Panc1 (cell line): ENCODE results near the gene TMEM163. TPM values are rescaled to one million over a fixed set of nuclear protein-coding genes. Genes with fewer than 3 reads are reported as not detected.

Experiments
- ATAC-seq: fragments of 200-7000 bp; cut with Tn5 transposase; 2 replicates; pipeline ENCODE4 v1.9.1; 2020; ENCODE audit warnings: mild to moderate bottlenecking, moderate library complexity
- BruUV-seq: library from RNA; stranded (reverse); fragments of 400-500 nt; replicated peaks from 2 replicates; lab custom pipeline; 2021; lab: Mats Ljungman, UMichigan
- CTCF ChIA-PET: fragments of 300-600 bp; sonication (Branson Sonifier 250); formaldehyde crosslinking; loops from one replicate; lab custom pipeline; 2022; ENCODE audit warnings: antibody characterized with exemption; lab: Charles Lee
- POLR2A ChIA-PET: fragments of 300-600 bp; sonication (Branson Sonifier 250); formaldehyde crosslinking; loops from one replicate; lab custom pipeline; 2022; ENCODE audit warnings: antibody characterized with exemption; lab: Charles Lee
- DNase-seq: peaks from one replicate; pipeline ENCODE4 v3.0.0-alpha.2; 2010; ENCODE audit warnings: low read depth, low spot score
- H3K27ac ChIP-seq: 2 replicates; pipeline ENCODE4 v1.5.1; 2011; ENCODE audit warnings: mild to moderate bottlenecking, low read length, inconsistent platforms
- H3K27me3 ChIP-seq: fragments of 200-500 bp; sonication (Bioruptor generic); 2 replicates; pipeline ENCODE4 v1.6.0; 2014; ENCODE audit warnings: low read length, inconsistent platforms; ENCODE audit not compliant: control insufficient read depth, insufficient read depth
- H3K36me3 ChIP-seq: fragments of 200-500 bp; sonication (Bioruptor generic); 2 replicates; pipeline ENCODE4 v1.5.1; 2014; ENCODE audit warnings: inconsistent platforms, mild to moderate bottlenecking, low read length, moderate library complexity; ENCODE audit not compliant: control insufficient read depth, insufficient read depth
- H3K4me1 ChIP-seq: 2 replicates; pipeline ENCODE4 v1.5.1; 2011; ENCODE audit warnings: inconsistent platforms, mild to moderate bottlenecking, low read length, moderate library complexity; ENCODE audit not compliant: control insufficient read depth, insufficient read depth
- H3K4me3 ChIP-seq, 2 experiments: 2 replicates each; pipeline ENCODE4 v1.5.1; 2011 to 2012; ENCODE audit warnings: low read depth in 2 of 2, low read length in 2 of 2, mild to moderate bottlenecking in 2 of 2, inconsistent platforms in 1 of 2, moderate library complexity in 1 of 2
- H3K9me3 ChIP-seq: fragments of 200-500 bp; sonication (Bioruptor generic); 2 replicates; pipeline ENCODE4 v1.5.1; 2014; ENCODE audit warnings: low read depth, mild to moderate bottlenecking, inconsistent platforms, low read length, moderate library complexity; ENCODE audit not compliant: control insufficient read depth, insufficient read depth
- POLR2AphosphoS5 ChIP-seq: IDR thresholded peaks from 2 replicates; pipeline ENCODE4 v1.6.1; 2012; ENCODE audit warnings: mild to moderate bottlenecking, low read depth, low read length, moderate library complexity
- SIN3A ChIP-seq: IDR thresholded peaks from 2 replicates; pipeline ENCODE4 v1.6.1; 2012; ENCODE audit warnings: low read depth, mild to moderate bottlenecking, low read length, moderate library complexity, borderline replicate concordance; ENCODE audit not compliant: insufficient read depth
- TCF7L2 ChIP-seq: IDR thresholded peaks from 2 replicates; pipeline ENCODE4 v1.6.1; 2011; ENCODE audit warnings: mild to moderate bottlenecking, low read depth, low read length, inconsistent platforms
- in situ Hi-C: cut with HindIII; loops from 2 replicates; pipeline ENCODE4 v1.10.0; 2016; ENCODE audit warnings: low sequenced_read_pairs, low pct_unique_long_range_greater_than_20kb
- intact Hi-C: fragments of 100-400 bp; cut with micrococcal nuclease; formaldehyde crosslinking; loops from one replicate; pipeline ENCODE4 v1.10.0; 2022; ENCODE audit not compliant: unreplicated experiment
- total RNA-seq: library from RNA; stranded (reverse); gene quantifications from one replicate; pipeline ENCODE4 v1.2.1, GENCODE V29; 2021; ENCODE audit not compliant: unreplicated experiment
- TF ChIP-seq, protein P1 (sequence below): fragments of 450-650 bp; IDR thresholded peaks from 2 replicates; pipeline ENCODE4 v1.5.1; 2017; ENCODE audit warnings: mild to moderate bottlenecking
- TF ChIP-seq, protein P2 (sequence below), 2 experiments: IDR thresholded peaks; 2 replicates each; pipeline ENCODE4 v1.6.1; 2011 to 2012; ENCODE audit warnings: low read depth in 2 of 2, control low read depth in 1 of 2, low read length in 1 of 2, mild to moderate bottlenecking in 1 of 2, moderate library complexity in 1 of 2; ENCODE audit not compliant: insufficient read depth in 1 of 2

TMEM163 gene
- total RNA-seq, 1 experiment from 2014 or later: not detected

DNA sequence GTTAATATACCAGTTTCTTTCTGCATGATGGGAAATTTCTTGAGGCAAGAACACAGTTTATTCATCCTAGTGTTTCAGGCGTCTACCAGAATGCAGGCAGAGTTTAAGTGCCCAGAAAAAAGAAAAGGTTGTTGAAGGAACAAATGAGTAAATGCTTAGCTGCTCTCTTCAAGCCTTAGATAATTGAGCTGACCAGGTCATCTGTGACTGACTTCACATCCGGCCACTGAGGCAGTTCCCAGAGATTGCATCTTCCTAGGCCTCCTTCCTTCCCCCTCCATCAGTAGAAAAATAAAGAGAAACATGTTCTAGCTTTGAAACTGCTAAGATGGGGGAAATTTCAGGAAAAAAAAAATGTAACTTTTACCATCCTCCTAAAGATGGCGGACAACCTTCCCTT, 9.4 kb upstream of the TMEM163 start:
- Histone ChIP-seq H3K36me3 (no peaks in the 10 kb centered on the region), H3K9me3 (no peaks in the 10 kb centered on the region), H3K27me3 (peaks cover 4% of the 10 kb centered on the region; the same call in 1 of the 2 replicates), H3K27ac (no peak overlapping the region), H3K4me1 (no peaks in the 10 kb centered on the region), H3K4me3 (no peak overlapping the region)
- no peak for TF ChIP-seq POLR2AphosphoS5
- TF ChIP-seq TCF7L2: no peak
- TF ChIP-seq, protein P1, sequence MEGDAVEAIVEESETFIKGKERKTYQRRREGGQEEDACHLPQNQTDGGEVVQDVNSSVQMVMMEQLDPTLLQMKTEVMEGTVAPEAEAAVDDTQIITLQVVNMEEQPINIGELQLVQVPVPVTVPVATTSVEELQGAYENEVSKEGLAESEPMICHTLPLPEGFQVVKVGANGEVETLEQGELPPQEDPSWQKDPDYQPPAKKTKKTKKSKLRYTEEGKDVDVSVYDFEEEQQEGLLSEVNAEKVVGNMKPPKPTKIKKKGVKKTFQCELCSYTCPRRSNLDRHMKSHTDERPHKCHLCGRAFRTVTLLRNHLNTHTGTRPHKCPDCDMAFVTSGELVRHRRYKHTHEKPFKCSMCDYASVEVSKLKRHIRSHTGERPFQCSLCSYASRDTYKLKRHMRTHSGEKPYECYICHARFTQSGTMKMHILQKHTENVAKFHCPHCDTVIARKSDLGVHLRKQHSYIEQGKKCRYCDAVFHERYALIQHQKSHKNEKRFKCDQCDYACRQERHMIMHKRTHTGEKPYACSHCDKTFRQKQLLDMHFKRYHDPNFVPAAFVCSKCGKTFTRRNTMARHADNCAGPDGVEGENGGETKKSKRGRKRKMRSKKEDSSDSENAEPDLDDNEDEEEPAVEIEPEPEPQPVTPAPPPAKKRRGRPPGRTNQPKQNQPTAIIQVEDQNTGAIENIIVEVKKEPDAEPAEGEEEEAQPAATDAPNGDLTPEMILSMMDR: no peak
- no peak for TF ChIP-seq SIN3A
- ATAC-seq: no peak
- BruUV-seq: no TSS peak
- intact Hi-C loops (no loop called here), in situ Hi-C loops (no loop called here)
- ChIA-PET POLR2A (no interaction called here), CTCF (no interaction called here)
- DNase-seq: no peak

DNA sequence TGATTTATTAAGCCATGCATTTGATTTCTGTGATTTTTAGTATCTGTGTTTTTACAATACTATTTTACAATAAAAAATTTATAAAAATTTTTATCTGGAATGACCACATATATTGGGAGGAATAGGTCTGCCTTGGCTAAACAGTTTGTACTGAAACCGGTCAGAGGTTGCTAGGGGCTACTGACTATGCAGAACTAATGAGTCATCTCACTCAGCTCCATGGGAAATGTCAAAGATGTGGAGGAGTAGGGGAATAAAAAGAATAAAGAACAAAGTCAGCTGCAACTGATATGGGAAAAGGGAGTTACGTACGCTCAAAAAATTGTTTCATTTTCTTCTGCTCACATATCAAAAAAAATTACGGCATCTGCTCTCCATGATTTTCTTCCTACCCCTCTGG, 8.6 kb upstream of the TMEM163 start:
- H3K4me1 ChIP-seq: no peaks in the 10 kb centered on the region
- no peak overlapping the region for H3K27ac ChIP-seq
- peaks cover 8% of the 10 kb centered on the region for H3K27me3 ChIP-seq
- intact Hi-C loops (no loop called here), in situ Hi-C loops (no loop called here)
- no peaks in the 10 kb centered on the region for H3K36me3 ChIP-seq
- no peak for DNase-seq
- TF ChIP-seq, protein P1: no peak
- TF ChIP-seq POLR2AphosphoS5: no peak
- TF ChIP-seq, protein P2, sequence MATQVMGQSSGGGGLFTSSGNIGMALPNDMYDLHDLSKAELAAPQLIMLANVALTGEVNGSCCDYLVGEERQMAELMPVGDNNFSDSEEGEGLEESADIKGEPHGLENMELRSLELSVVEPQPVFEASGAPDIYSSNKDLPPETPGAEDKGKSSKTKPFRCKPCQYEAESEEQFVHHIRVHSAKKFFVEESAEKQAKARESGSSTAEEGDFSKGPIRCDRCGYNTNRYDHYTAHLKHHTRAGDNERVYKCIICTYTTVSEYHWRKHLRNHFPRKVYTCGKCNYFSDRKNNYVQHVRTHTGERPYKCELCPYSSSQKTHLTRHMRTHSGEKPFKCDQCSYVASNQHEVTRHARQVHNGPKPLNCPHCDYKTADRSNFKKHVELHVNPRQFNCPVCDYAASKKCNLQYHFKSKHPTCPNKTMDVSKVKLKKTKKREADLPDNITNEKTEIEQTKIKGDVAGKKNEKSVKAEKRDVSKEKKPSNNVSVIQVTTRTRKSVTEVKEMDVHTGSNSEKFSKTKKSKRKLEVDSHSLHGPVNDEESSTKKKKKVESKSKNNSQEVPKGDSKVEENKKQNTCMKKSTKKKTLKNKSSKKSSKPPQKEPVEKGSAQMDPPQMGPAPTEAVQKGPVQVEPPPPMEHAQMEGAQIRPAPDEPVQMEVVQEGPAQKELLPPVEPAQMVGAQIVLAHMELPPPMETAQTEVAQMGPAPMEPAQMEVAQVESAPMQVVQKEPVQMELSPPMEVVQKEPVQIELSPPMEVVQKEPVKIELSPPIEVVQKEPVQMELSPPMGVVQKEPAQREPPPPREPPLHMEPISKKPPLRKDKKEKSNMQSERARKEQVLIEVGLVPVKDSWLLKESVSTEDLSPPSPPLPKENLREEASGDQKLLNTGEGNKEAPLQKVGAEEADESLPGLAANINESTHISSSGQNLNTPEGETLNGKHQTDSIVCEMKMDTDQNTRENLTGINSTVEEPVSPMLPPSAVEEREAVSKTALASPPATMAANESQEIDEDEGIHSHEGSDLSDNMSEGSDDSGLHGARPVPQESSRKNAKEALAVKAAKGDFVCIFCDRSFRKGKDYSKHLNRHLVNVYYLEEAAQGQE (IDR thresholded peaks at IDR 0.05; ENCODE audit: insufficient read depth in 1 of 2, low read depth in 2 of 2, low read length in 1 of 2): no peak
- TF ChIP-seq SIN3A: no peak
- no peak for TF ChIP-seq TCF7L2
- no peak for ATAC-seq
- H3K9me3 ChIP-seq: no peaks in the 10 kb centered on the region
- no TSS peak for BruUV-seq
- ChIA-PET CTCF (no interaction called here), POLR2A (no interaction called here)
- H3K4me3 ChIP-seq: no peak overlapping the region
